ENCODE results near the gene DDIT4. TPM values are rescaled to one million over a fixed set of nuclear protein-coding genes. Genes with fewer than 3 reads are reported as not detected.
"Not testable (repeated sequence)": the region's sequence is repeated elsewhere in the genome, so short reads cannot be mapped to it uniquely, and the experiment has no call there.

DDIT4 gene
- total RNA-seq, 1 donor from 2014 or later, result 192 TPM

- DNase-seq (ENCODE audit: low spot score), result peak; percentile 25
Measured at GRCh38 chr10:72267381-72267780, 6.3 kb upstream of the DDIT4 start.

GRCh38 chr10:72267819-72268399 lies 5.8 kb upstream of the DDIT4 start:
- DNase-seq (ENCODE audit: low spot score), result no peak

- not testable (repeated sequence) for DNase-seq (ENCODE audit: low spot score)
Measured at GRCh38 chr10:72268475-72269200, 5.1 kb upstream of the DDIT4 start.

GRCh38 chr10:72270607-72271281 lies 3.0 kb upstream of the DDIT4 start:
- no peak for DNase-seq (ENCODE audit: low spot score)

- peak; percentile 97 for DNase-seq (ENCODE audit: low spot score)
Measured at GRCh38 chr10:72272689-72273409, 875 bp upstream of the DDIT4 start.

GRCh38 chr10:72274213-72274729 lies 547 bp downstream of the DDIT4 start:
- DNase-seq (ENCODE audit: low spot score), result no peak

- no peak for DNase-seq (ENCODE audit: low spot score)
Measured at GRCh38 chr10:72274730-72275350, 1.1 kb downstream of the DDIT4 start.

- DNase-seq (ENCODE audit: low spot score), result no peak
Measured at GRCh38 chr10:72275351-72276012, 1.8 kb downstream of the DDIT4 start.

GRCh38 chr10:72276013-72276387 lies 2.3 kb downstream of the DDIT4 start:
- no peak for DNase-seq (ENCODE audit: low spot score)

- peak; percentile 48 for DNase-seq (ENCODE audit: low spot score)
Measured at GRCh38 chr10:72276421-72277339, 3.0 kb downstream of the DDIT4 start.

GRCh38 chr10:72277340-72277995 lies 3.7 kb downstream of the DDIT4 start:
- DNase-seq (ENCODE audit: low spot score), result no peak

GRCh38 chr10:72277996-72278667 lies 4.4 kb downstream of the DDIT4 start:
- DNase-seq (ENCODE audit: low spot score), result no peak

GRCh38 chr10:72278668-72279393 lies 5.1 kb downstream of the DDIT4 start:
- DNase-seq (ENCODE audit: low spot score), result no peak

- DNase-seq (ENCODE audit: low spot score), result not testable (repeated sequence)
Measured at GRCh38 chr10:72279587-72279986, 5.9 kb downstream of the DDIT4 start.

GRCh38 chr10:72283131-72283530 lies 9.4 kb downstream of the DDIT4 start:
- DNase-seq (ENCODE audit: low spot score), result no peak

GRCh38 chr10:72285972-72286521 lies 12.3 kb downstream of the DDIT4 start:
- DNase-seq (ENCODE audit: low spot score), result no peak

GRCh38 chr10:72291019-72291532 lies 17.4 kb downstream of the DDIT4 start:
- no peak for DNase-seq (ENCODE audit: low spot score)

All from umbilical cord (tissue), 2 donors.